Upper lobe of left lung (tissue), 6 donors: ENCODE measurements around the gene GAS2L3. TPM values are rescaled to one million over a fixed set of nuclear protein-coding genes. Genes with fewer than 3 reads are reported as not detected.
A peak's percentile ranks its signal among the peaks of the same experiment; 100 is the strongest.

ENCODE experiments used
- ATAC-seq, 2 donors: fragments of 200-7000 bp; cut with Tn5 transposase; one replicate each; pipeline ENCODE4 v1.9.1; 2022; ENCODE audit warnings: mild to moderate bottlenecking in 2 of 2, moderate library complexity in 2 of 2; ENCODE audit not compliant: low FRiP score in 2 of 2
- DNase-seq, 2 donors: peaks; one replicate each; pipeline ENCODE4 v3.0.0-alpha.2; 2019 to 2020
- H3K27ac ChIP-seq, 4 donors: fragments of 200-600 bp; sonication (generic); one replicate each; pipeline ENCODE4 v1.5.1; 2016 to 2019
- H3K27me3 ChIP-seq, 4 donors: fragments of 200-600 bp; sonication (generic); one replicate each; pipeline ENCODE4 v1.5.1; 2017 to 2019
- H3K36me3 ChIP-seq, 4 donors: fragments of 200-600 bp; sonication (generic); one replicate each; pipeline ENCODE4 v1.5.1; 2016 to 2019
- H3K4me1 ChIP-seq, 4 donors: fragments of 200-600 bp; sonication (generic); one replicate each; pipeline ENCODE4 v1.5.1; 2018 to 2019
- H3K4me3 ChIP-seq, 4 donors: fragments of 200-600 bp; sonication (generic); one replicate each; pipeline ENCODE4 v1.5.1; 2017 to 2019; ENCODE audit warnings: mild to moderate bottlenecking in 2 of 4, moderate library complexity in 1 of 4
- H3K9me3 ChIP-seq, 4 donors: fragments of 200-600 bp; sonication (generic); one replicate each; pipeline ENCODE4 v1.5.1; 2018 to 2019
- EP300 ChIP-seq, 4 donors: sonication (generic); formaldehyde crosslinking; IDR thresholded peaks; one replicate each; pipeline ENCODE4 v1.5.1; 2017; ENCODE audit warnings: antibody characterized with exemption in 4 of 4, control low read depth in 2 of 4
- POLR2A ChIP-seq, 4 donors: fragments of 450-650 bp; IDR thresholded peaks; one replicate each; pipeline ENCODE4 v1.5.1; 2016 to 2017; ENCODE audit warnings: antibody characterized with exemption in 4 of 4, mild to moderate bottlenecking in 2 of 4
- POLR2AphosphoS5 ChIP-seq, 2 donors: sonication (generic); formaldehyde crosslinking; IDR thresholded peaks; one replicate each; pipeline ENCODE4 v1.5.1; 2017; ENCODE audit warnings: antibody characterized with exemption in 2 of 2
- WGBS, 2 donors: methylation state at CpG; one replicate each; pipeline ENCODE4 v1.1.5; 2017 to 2018; 5-methylcytosine and 5-hydroxymethylcytosine counted together
- total RNA-seq, 6 donors: library from RNA; depleted of rRNA in 4 of 6; stranded (reverse); fragments of >200 nt in 4 of 6; gene quantifications; one replicate each; pipeline versions ENCODE4 v1.1.0 to v1.2.1, GENCODE V29; 2016 to 2021
- TF ChIP-seq, protein P1 (sequence below), 6 experiments: fragments of 450-650 bp in 4 of 6; fragments of 200-600 bp in 2 of 6; sonication (generic) in 2 of 6; IDR thresholded peaks; one replicate each; pipeline ENCODE4 v1.5.1; 2016 to 2019; ENCODE audit warnings: antibody characterized with exemption in 6 of 6
- donor health status: DM: no; HTN: no; CAD: no; lungs with moderate emphysema.
- donor health status: DM: no; HTN: yes; CAD: no; lungs with severe emphysema.

The GAS2L3 gene
- total RNA-seq, 6 donors from 2014 or later, result 5.9 to 21.0 (median 14.4) TPM

DNA sequence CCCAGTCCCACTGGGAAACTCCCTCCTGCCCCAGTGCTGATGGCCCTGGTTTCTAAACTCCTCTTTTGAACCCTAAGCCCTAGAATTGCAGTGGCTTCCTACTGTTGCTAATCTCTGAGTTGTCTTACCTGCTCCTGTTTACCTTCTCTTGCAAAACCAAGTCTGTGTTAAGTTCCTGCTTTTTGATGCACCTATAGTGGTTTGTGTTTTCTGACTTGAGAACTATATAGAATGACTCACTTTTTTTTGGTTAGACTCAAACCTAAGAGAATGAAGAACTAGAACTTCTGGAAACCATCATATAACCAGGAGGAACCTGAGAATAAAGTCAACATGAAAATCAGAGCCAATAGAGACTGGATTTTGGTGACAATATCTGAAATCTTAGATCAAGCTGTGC is 5.5 kb upstream of the GAS2L3 start:
- TF ChIP-seq EP300 (IDR thresholded peaks at IDR 0.05) (no peak), POLR2AphosphoS5 (IDR thresholded peaks at IDR 0.05) (no peak), POLR2A (IDR thresholded peaks at IDR 0.05) (no peak)
- TF ChIP-seq, protein P1, sequence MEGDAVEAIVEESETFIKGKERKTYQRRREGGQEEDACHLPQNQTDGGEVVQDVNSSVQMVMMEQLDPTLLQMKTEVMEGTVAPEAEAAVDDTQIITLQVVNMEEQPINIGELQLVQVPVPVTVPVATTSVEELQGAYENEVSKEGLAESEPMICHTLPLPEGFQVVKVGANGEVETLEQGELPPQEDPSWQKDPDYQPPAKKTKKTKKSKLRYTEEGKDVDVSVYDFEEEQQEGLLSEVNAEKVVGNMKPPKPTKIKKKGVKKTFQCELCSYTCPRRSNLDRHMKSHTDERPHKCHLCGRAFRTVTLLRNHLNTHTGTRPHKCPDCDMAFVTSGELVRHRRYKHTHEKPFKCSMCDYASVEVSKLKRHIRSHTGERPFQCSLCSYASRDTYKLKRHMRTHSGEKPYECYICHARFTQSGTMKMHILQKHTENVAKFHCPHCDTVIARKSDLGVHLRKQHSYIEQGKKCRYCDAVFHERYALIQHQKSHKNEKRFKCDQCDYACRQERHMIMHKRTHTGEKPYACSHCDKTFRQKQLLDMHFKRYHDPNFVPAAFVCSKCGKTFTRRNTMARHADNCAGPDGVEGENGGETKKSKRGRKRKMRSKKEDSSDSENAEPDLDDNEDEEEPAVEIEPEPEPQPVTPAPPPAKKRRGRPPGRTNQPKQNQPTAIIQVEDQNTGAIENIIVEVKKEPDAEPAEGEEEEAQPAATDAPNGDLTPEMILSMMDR (IDR thresholded peaks at IDR 0.05), result no peak
- ATAC-seq, result no peak
- H3K27me3 ChIP-seq, result no peaks in the 10 kb centered on the region

DNA sequence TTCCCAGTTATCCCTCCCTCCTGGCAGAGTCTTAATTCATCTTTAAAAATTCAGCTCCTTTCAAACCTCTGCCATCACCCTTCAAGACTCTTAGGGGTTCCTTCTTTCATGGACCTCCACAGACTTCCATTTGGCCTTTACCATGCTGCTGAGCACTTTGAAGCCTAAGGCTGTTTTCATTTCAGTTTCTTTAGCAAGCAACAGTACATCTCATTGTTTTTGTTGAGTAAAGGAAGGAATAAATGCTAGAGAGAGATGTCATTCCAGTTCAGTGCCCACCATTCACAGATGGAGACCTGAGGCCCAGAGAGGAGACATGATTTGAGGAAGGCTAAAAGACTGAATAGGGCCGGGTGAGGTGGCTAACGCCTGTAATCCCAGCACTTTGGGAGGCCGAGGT is 1.3 kb upstream of the GAS2L3 start:
- Histone ChIP-seq H3K27me3 (no peaks in the 10 kb centered on the region), H3K4me1 (peaks cover 10 to 18% (median 12%) of the 10 kb centered on the region in 4 donors), H3K36me3 (no peaks in the 10 kb centered on the region), H3K9me3 (no peaks in the 10 kb centered on the region), H3K27ac (no peak overlapping the region), H3K4me3 (no peak overlapping the region)
- TF ChIP-seq POLR2A (IDR thresholded peaks at IDR 0.05) (no peak), EP300 (IDR thresholded peaks at IDR 0.05) (no peak), POLR2AphosphoS5 (IDR thresholded peaks at IDR 0.05) (no peak)
- TF ChIP-seq, protein P1 (IDR thresholded peaks at IDR 0.05), result no peak
- DNase-seq, result no peak
- no peak for ATAC-seq
- WGBS, 2 donors, result 94 to 98% methylated on average over 3 of the region's 3 CpGs

More for the DNA sequence above, 5.5 kb upstream of the GAS2L3 start:
- Histone ChIP-seq H3K27ac (no peak overlapping the region), H3K4me1 (peaks cover 1 to 5% (median 2%) of the 10 kb centered on the region in 4 donors), H3K4me3 (no peak overlapping the region), H3K9me3 (no peaks in the 10 kb centered on the region), H3K36me3 (no peaks in the 10 kb centered on the region)
- DNase-seq, result no peak

DNA sequence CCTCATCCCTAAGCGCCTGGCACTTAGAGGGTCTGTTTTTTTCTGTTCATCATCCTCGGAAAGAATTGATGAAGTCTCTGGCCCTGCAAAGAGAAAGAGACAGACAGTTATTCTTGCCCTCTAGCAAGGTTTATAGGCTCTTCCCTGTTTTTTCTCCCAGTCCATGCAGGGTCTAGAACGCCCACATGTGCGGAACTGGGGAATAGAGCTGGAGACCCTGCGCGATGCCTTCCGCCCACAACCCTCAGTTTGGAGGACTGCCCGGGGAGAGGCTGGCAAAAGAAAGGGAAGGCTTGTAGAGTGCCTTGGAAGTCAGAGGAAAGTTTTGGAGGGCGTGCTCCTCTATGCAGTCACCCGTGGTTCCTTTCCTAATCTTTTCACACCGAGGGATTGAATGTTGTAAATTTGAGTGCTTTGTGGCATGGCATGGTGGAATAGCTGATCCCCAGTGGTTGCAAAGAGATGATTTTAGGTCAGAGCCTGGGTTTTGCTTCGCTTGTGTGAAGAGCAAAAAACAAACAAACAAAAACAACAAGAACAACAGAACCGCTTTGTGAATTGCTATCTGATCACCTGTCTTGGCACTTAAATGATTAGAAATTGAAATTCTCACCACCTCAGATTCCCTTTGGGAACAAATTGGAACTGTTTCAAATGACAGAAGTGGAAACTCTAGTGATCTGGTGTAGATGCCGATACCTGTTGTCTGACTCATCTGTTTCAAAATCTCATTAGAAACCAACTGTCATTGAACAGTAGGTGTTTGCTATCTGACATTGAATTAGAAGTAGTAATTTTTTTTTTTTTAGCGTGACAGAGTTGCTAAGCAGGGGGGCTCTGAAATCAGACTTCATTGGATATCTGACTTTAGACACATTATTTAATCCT is 947 bp downstream of the GAS2L3 start:
- peak overlapping the region; percentile 34 to 71 (median 66) for H3K4me3 ChIP-seq
- WGBS, 2 donors, result 18 to 19% methylated on average over 12 to 15 of the region's 15 CpGs
- H3K36me3 ChIP-seq, result no peaks in the 10 kb centered on the region
- peaks cover 10 to 18% (median 12%) of the 10 kb centered on the region in 4 donors for H3K4me1 ChIP-seq
- ATAC-seq (peak; percentile 50 to 52), DNase-seq (no peak)
- no peaks in the 10 kb centered on the region for H3K9me3 ChIP-seq
- TF ChIP-seq, protein P1 (IDR thresholded peaks at IDR 0.05), result no peak
- TF ChIP-seq POLR2A (IDR thresholded peaks at IDR 0.05), result no peak
- peak overlapping the region; percentile 77 to 88 (median 80) for H3K27ac ChIP-seq
- H3K27me3 ChIP-seq, result no peaks in the 10 kb centered on the region

DNA sequence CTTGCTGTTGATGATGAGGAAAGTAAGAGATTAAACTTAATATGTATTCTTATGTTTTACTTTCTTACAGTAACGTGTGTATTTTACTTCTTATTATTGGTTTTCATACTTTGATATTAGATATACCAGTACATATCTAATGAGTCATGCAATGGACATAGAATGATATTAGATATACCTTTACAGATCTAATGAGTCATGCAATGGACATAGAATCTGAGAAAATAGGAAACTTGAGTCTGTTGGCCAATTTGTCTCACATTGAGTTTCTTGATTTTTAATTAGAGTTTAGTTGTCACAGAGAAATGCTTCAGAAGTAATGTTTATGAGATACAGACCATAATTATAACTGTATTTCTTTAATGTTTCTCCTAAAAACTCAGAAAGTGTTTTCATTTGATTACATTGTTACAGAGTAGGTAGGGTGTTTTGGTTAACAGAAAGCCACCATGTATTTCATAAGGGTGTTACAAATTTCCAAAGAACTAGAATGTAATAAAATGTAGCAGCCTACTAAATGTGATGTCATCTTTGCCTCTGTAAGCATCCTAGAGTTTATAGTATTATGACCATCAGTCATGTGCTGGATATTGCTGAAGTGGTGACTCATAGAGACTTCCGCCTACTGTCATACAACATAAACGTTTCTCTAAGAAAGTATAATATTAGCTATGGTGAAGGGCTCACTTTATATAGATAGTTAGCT is 3.0 kb downstream of the GAS2L3 start:
- 60 to 68% methylated on average over 3 of the region's 3 CpGs for WGBS, 2 donors
- peaks cover 10 to 18% (median 12%) of the 10 kb centered on the region in 4 donors for H3K4me1 ChIP-seq
- no peak for DNase-seq
- H3K36me3 ChIP-seq, result no peaks in the 10 kb centered on the region
- no peak overlapping the region for H3K27ac ChIP-seq
- TF ChIP-seq, protein P1 (IDR thresholded peaks at IDR 0.05), result no peak
- TF ChIP-seq EP300 (IDR thresholded peaks at IDR 0.05), result peak in 1 of 4 donors; percentile 50
- no peak overlapping the region for H3K4me3 ChIP-seq
- no peaks in the 10 kb centered on the region for H3K27me3 ChIP-seq
- peak in 1 of 2 donors; percentile 30 for ATAC-seq
- no peaks in the 10 kb centered on the region for H3K9me3 ChIP-seq
